Astrocyte of the cerebellum (primary cell): ENCODE results near the gene CES3.

Experiments used
- DNase-seq: peaks from one replicate; pipeline ENCODE4 v3.0.0-alpha.2; 2011; ENCODE audit warnings: low read depth
- H3K4me3 ChIP-seq: 2 replicates; pipeline ENCODE4 v1.5.1; 2011; ENCODE audit warnings: mild to moderate bottlenecking, low read depth, low read length, moderate library complexity
- in situ Hi-C: cut with HindIII; loops from 2 replicates; pipeline ENCODE4 v1.10.0; 2017; ENCODE audit warnings: low sequenced_read_pairs
- TF ChIP-seq, protein P1 (sequence below): IDR thresholded peaks from 2 replicates; pipeline ENCODE4 v1.5.1; 2012; ENCODE audit warnings: low read length, low read depth, moderate library complexity, mild to moderate bottlenecking; ENCODE audit errors: missing control alignments

Gene CES3

DNA sequence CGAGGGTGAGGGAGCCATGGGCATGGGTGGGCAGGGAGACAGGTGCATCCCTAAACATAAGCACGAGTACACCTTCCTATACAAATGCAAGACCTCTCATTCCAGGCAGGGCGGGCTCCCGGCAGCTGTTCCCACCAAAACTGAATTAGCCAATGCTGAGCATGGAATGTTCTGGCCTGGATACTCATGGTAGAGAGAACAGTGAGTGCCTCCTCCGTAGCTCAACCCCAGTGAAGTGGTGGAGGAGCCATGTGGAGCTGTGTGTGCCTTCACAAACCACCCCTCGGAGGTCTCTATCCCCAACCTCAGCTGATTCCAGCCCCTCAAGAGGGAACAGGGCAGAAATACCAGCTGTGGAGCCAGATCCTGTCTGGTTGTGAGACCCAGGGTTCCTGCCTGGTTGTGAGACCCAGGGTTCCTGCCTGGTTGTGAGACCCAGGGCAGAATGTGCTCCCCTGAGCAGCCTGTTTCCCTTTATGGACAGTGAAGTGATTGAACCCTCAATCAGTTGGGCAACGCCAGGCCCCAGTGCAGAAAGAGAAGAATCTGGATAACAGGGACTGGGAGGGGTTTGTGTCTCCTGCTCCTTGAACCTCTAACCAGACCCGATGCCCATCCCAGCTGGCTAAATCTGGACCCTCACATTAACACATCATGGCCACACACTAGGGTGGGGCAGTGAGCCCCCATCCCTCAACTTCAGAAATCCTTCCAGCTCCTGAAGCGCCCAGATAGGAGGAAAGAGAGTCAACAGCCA, 40.0 kb upstream of the CES3 start:
- TF ChIP-seq, protein P1, sequence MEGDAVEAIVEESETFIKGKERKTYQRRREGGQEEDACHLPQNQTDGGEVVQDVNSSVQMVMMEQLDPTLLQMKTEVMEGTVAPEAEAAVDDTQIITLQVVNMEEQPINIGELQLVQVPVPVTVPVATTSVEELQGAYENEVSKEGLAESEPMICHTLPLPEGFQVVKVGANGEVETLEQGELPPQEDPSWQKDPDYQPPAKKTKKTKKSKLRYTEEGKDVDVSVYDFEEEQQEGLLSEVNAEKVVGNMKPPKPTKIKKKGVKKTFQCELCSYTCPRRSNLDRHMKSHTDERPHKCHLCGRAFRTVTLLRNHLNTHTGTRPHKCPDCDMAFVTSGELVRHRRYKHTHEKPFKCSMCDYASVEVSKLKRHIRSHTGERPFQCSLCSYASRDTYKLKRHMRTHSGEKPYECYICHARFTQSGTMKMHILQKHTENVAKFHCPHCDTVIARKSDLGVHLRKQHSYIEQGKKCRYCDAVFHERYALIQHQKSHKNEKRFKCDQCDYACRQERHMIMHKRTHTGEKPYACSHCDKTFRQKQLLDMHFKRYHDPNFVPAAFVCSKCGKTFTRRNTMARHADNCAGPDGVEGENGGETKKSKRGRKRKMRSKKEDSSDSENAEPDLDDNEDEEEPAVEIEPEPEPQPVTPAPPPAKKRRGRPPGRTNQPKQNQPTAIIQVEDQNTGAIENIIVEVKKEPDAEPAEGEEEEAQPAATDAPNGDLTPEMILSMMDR = no peak
- no peak for DNase-seq
- in situ Hi-C loops = no loop called here
- no peak overlapping the region for H3K4me3 ChIP-seq

- in situ Hi-C loops = no loop called here
- no peak overlapping the region for H3K4me3 ChIP-seq
- TF ChIP-seq, protein P1 = no peak
- no peak for DNase-seq
These were observed 39.2 kb upstream of the CES3 start for GRCh38 chr16:66921729-66922450.

DNA sequence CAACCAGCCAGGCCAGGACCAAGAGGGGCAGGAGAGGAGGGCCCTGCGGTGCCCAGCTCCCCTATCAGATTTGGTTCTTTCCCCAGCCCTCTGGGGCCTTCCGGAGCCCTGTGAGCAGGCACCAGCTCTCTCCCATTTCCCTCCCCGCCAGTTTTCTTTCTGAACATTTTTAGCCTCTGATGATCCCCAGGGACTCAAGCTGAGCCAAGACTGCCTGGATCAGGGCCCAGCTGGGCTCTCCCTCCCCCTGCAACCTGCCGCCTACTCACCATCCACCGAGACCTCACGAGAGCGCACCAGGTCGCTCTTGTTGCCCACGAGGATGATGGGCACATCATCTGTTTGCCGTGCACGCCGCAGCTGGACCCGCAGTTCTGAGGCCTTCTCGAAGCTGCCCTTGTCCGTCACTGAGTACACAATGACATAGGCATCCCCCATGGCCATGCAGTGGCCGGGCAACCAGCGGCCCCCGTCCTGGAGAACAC, 37.8 kb upstream of the CES3 start:
- no peak overlapping the region for H3K4me3 ChIP-seq
- no peak for DNase-seq
- TF ChIP-seq, protein P1 = no peak
- in situ Hi-C loops = no loop called here

DNA sequence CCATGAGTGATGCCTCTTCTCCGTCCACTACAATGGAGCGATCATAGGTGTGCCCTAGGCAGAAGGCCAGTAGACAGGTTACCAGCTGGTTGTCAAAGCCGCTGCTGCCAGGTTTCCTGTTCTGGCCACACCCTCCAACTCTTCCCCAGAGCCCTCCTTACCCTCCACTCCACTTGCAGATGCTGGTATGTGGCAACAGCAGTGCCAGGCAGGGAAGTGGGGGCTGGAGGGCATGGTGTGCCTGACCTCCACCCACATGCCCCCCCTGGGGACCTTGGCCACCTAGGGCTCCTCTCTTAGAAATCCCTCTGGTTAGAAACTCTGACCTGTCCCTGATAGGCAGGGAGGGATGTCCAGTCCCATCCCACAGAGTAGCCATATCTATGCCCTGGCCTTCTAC, 37.2 kb upstream of the CES3 start:
- no peak overlapping the region for H3K4me3 ChIP-seq
- in situ Hi-C loops = no loop called here
- DNase-seq = no peak
- TF ChIP-seq, protein P1 = no peak

GRCh38 chr16:66924527-66925321, 36.3 kb upstream of the CES3 start:
- in situ Hi-C loops = no loop called here
- peak overlapping the region; percentile 31 for H3K4me3 ChIP-seq
- no peak for DNase-seq
- TF ChIP-seq, protein P1 = peak; percentile 18

DNA sequence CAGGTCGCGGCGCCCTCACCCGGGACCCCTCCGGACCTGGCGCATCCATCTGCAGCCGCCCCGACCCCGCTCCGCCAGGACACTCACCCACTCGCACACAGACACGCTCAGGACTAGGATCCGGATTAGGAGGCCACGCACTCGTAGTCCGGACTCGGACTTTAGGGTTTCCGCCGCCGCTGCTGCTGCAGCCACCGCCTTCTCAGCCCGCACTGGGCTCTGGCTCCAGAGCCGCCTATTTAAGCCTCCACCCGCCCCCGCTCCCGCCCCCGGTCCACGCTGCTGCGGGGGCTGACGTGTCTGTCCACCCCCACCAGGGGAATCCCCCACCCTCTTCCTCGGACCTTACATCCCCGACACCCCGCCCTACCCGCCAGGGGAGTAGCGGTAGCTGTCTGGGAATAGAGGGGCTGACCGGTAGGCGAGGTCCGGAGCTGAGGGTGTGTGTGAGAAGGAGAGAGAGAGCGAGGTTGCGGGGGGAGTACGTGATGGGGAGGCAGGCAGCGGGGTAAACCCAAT, 35.7 kb upstream of the CES3 start, which contains the start of gene RRAD:
Gene RRAD (minus strand): TSS at position 214 of the 519 bp plus-strand sequence. CDS start 356 bp downstream, outside the sequence.
- no peak for DNase-seq
- H3K4me3 ChIP-seq = peak within 1 kb of the TSS; percentile 31
- TF ChIP-seq, protein P1 = no peak
- in situ Hi-C loops = no loop called here
